Stimulated activated CD4-positive, alpha-beta T cell treated with anti-CD3 and anti-CD28 coated beads, Interleukin-2, amount 100 ng/mL, for 4 hours (primary cell): ENCODE results near the gene MED16.
"Not testable (repeated sequence)": the region's sequence is repeated elsewhere in the genome, so short reads cannot be mapped to it uniquely, and the experiment has no call there.

ENCODE experiments used
- DNase-seq: peaks from one replicate; pipeline ENCODE4 v3.0.0-alpha.2; 2020; ENCODE audit warnings: low read depth

MED16 gene

DNA sequence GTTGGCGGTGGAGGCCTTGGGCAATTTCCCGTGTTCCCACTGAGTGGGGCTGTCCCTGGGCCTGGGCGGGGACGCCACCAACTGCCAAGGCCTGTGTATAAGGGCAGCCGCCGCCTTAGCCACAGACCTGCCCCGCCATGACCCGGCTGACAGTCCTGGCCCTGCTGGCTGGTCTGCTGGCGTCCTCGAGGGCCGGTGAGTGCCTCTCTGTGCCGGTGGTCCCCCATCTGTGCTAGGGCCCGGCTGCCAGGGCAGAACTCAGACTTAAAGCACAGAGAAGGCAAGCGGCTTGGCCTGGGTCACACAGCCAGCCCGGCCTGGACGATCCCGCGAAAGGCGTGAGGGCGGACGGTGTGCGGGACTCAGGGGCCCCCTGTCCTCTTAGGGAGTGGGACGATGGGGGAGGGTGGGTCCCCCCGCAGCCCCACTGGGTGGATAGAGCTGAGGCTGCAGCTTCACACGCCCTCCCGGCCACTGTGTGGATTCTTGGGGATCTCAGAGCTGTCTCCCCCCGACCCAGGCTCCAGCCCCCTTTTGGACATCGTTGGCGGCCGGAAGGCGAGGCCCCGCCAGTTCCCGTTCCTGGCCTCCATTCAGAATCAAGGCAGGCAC, 65.2 kb downstream of the MED16 start, which contains the start of gene AZU1:
Gene AZU1, plus strand, starts transcription at position 128 of the 612 bp plus-strand sequence. Its CDS starts 10 bp downstream, at position 138.
- DNase-seq, result no peak

DNA sequence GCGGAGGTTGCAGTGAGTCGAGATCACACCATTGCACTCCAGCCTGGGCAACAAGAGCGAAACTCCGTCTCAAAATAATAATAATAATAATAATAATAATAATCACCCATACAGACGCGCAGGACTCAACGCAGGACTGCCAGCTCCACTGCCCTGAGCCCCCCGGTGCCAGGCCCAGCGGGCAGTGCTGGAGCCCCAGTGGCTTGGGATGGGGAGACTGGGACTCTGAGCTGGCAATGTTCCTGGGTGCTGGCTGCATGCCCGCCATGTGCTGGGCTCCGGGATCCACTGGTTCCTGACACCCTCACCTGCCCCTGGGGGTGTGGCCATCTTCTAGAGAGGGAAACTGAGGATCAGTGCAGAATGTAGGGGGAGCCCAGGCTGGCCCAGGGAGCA, 65.7 kb downstream of the MED16 start:
- DNase-seq, result no peak

DNA sequence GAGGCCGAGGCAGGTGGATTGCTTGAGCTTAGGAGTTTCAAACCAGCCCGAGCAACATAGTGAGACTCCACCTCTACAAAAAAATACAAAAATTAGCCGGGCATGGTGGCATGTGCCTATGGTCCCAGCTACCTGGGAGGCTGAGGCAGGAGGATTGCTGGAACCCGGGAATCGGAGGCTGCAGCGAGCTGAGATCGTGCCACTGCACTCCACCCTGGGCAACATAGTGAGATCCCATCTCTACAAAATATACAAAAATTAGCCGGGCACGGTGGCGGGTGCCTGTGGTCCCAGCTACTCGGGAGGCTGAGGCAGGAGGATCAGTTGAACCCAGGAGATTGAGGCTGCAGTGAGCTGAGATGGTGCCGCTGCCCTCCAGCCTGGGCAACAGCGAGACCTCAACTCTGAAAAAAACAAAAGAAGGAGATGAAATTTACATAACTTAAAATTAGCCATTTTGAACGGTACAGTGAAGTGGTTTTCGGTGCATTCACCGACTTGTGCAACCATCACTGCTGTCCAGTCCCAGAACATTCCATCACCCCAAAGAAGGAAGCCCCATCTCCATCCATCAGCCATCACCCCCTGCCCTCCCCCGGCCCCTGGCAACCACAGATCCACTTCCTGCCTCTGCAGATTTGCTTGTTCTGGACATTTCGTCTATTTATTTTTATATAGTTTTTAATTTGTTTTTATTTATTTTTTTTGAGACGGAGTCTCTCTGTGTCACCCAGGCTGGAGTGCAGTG, 66.9 kb downstream of the MED16 start:
- DNase-seq, result no peak

DNA sequence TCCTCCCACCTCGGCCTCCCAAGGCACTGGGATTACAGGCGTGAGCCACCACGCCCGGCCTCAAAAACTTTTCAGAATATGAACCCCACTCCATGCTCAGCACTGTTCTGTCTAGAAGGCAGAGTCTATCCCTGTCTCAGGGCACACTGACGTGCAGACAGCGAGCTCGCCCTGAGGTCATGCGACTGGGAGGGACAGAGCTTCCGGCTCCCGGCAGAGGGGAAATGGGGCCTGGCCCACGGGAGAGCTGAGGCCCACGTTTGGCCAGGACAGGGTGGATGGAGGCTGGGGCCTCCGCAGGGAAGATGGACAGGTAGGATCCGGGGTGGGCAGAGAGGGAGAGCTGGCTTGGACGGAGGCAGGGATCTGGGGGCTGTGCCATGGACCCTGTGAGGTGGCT, 68.1 kb downstream of the MED16 start:
- DNase-seq, result no peak

DNA sequence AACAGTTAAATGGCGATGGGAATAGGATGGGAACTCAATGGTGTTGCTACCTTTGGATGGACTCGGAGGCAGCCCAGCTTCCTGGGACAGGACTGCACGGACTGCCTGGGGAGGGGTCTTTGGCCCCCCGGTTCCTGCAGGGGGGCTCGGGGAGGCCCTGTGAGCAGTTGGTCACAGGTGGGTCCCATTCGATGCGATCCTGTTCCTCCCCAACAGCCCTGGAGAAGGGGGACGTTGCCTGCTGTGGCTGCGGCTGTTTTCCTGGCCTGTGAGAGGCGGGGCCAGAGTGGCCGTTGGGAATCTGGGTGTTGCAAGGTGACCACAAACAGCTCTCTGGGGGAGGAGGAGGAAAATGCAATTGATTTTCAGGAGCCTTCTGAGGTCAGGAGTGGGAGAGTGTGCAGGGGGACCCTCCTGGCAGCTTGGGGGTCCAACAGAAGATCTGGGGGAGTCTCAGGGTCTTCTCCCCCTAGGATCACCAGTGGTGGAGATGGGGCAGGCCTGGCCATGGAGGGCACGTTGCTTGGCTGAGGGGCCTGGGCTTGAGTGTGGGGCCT, 69.3 kb downstream of the MED16 start:
- DNase-seq, result no peak

DNA sequence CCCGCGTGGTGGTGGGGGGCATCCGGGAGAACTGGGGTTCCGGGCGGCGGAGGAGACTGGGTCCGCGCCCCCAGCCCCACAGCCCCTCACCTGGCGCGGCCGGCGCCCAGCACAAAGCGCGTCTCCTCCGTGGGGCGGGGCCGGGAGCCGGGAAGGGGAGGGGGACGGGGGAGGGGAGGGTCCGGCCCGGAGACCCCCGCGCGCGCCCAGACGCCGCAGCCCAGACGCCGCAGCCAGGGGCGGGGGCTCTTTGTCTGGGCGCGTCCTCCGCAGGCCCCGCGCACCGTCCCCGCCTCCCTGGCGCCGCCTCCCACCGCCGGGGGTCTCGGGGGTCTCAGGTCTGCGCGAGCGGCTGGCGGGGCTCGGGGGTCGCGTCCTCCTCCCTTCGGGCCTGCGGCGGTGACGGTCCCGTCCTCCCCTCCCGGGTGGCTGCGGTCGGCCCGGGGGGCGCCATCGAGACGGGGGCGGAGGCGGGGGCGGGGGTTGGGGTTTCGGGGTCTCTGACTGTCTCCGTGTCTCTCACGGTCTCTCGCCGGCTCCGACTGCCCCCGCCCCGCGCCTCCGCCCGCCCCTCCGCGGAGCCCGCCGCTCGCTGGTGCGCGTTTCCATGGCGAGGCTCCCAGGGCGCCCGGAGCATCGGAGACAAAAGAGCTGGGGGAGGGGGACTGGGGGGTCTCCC, 71.0 kb downstream of the MED16 start, which contains the start of gene PLPPR3:
Gene PLPPR3, minus strand, starts transcription at position 131 of the 679 bp plus-strand sequence. CDS start 396 bp downstream, outside the sequence.
- DNase-seq, result no peak

DNA sequence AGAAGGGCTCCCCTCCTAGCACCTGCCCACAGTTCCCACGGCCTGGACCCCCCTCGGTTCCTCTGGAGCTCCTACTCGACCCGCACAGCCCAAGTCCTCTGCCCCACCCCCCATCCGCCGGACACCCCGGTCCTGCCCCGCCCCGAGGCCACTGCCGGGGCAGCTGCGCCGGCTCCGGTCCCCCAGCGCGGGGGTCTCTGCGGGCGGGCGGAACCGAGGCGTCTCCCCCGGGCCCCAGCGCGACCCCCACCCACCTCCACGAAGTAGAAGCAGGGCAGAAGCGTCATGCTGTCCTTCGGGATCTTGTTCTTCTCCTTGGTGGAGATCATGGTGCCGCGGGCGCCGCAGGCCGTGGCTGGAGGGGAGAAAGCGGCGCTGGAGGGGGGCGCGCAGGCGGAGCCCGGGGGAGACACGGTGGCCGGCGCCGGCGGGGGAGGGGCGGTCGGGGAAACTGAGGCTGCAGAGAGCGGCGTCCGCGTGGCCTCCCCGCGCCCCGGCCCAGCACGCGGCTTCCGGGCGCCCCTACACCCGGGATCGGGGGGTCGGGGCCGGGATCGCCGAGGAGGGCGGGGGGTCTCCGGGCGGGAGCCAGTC, 71.7 kb downstream of the MED16 start:
- DNase-seq, result no peak

DNA sequence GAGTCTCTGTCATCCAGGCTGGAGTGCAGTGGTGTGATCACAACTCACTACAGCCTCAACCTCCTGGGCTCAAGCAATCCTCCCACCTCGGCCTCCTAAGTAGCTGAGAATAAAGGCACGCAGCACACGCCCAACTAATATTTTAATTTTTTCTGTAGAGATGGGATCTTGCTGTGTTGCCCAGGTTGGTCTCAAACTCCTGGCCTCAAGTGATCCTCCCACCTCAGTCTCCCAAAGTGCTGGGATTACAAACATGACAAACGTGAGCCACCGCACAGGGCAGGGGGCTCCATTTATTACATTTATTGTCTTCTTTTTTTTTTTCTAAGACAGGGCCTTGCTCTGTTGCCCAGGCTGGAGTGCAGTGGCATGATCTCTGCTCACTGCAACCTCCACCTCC, 72.8 kb downstream of the MED16 start:
- DNase-seq, result not testable (repeated sequence)
